Stimulated activated CD4-positive, alpha-beta T cell treated with anti-CD3 and anti-CD28 coated beads, Interleukin-1b, Interleukin-23, amount 100 ng/mL, for 48 hours (primary cell): ENCODE data around the gene WDR82.

ENCODE experiments used
- DNase-seq: peaks from one replicate; pipeline ENCODE4 v3.0.0-alpha.2; 2020

Gene WDR82

DNA sequence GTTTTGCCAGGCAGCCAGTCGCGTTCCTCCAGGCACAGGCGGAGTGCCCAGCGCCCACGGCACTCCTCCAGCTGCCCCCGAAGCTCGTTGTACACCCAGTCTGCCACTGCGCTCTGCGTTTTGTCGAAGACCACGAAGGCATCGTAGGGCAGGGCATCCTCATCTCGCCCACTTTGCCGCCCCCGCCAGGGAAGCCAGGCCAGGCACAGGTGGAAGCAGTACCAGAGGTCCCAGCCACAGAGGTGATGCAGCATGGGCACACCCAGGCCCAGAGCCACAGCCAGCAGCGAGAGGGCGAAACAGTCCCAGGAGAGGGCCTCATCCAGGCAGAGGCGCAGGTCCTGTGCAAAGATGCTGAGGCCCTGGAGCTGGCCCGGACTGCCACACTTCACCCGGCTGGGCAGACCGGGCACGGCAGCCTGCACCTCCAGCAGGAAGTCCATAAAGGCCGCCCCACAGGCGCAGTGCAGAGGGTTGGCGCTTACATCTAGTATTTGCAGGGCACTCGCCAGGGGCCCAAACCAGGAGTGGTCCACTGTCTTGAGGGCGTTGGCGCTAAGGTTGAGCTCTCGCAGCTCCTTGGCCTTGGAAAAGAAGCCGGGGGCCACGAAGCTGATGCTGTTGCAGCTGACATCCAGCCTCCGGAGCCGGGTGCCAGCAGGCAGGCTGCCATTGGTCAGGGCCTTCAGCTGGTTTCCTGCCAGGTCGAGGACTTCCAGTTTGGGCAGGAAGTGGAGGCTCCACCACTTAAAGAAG, 56.7 kb downstream of the WDR82 start:
- DNase-seq, result peak; percentile 49

GRCh38 chr3:52221141-52221562, 57.3 kb downstream of the WDR82 start:
- no peak for DNase-seq

- DNase-seq, result peak; percentile 88
Measured at GRCh38 chr3:52220380-52221026, 57.9 kb downstream of the WDR82 start.

DNA sequence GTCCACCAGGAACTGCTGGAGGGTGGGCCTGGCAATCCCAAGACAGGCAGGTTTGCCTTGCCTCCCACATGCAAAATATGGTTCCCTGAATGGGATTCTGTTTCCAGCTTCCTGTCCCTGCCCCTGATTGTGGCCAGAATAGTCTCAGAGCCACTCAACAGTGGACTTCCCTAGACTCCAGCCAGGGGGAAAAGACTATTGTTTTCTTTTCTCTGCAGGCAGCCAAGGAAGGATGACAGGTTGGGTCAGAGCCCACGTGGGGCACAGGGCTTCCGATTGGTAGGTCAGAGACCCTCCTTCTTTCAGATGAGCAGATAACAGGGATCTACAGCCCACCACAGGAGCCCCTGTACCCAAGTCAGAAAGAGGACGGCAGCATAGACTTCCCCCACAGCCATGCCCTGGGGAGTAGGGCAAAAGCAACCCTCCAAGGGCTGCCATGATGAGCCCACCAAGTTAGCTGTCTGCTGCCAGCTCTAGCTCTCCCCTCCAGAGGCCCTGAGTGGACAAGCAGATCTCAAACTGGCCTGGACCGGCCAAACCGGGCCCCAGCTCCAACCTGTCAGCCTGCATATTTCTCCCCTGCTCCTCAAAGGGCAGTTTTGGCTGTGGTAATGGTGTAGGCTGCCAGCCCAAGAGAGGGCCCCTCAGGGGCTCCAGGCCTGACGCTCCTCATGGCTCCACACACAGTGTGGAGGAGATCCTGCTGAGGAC, 59.4 kb downstream of the WDR82 start:
- no peak for DNase-seq

DNA sequence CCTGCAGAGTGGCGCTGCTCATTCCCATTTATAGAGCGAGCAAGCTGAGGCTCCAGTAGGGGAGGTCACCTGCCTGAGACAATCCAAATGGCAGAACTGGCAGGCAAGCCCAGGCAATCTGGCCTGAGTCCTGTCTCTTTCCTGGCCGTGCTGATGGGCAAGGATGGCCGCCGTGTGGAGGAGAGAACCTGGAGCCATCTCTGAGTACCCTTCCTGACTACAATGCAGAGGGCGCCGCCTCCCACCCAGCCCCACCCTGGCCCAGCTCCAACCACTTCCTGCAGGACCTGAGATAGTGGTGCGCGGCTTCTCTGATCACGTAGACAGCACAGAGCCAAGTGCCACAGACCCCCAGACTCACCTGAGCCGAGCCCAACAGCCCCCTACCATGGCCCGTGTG, 60.0 kb downstream of the WDR82 start:
- no peak for DNase-seq

GRCh38 chr3:52218026-52218425, 60.4 kb downstream of the WDR82 start:
- no peak for DNase-seq

DNA sequence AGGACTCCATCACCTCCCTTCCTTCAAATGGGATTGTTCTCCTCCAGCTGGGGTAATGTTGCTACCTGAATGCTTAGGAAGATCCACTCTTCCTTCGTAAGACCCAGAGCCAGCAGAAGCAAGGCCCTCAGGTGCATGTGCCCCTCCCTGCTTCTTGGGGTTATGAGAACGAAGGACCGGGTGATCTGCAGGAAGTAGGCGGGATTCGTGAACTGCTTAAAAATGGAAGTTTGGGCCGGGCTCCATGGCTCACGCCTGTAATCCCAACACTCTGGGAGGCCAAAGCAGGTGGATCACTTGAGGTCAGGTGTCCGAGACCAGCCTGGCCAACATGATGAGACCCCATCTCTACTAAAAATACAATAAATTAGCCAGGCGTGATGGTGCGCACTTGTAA, 61.0 kb downstream of the WDR82 start:
- DNase-seq, result no peak

GRCh38 chr3:52216585-52217408, 61.7 kb downstream of the WDR82 start:
- DNase-seq, result peak; percentile 45

DNA sequence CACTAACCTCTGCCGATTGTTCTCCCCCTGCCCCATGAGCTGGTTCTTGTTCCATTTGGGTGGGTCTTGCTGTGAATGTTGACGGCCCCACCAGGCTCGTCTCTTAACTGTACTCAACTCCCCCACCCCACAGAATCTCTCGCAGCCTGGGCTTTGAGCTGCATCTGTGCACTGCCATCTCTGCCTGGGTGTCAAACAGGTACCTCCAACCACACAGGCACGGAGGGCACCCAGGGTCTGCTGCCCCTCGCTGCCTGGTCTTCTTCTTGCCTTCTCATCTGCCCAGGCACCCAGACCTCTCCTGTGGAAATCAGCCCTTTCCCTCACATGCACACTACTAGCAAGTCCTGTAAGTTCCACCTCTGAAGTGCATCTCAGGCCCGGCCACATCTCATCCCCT, 63.1 kb downstream of the WDR82 start:
- DNase-seq, result no peak

- DNase-seq, result no peak
Measured at GRCh38 chr3:52213901-52214300, 64.5 kb downstream of the WDR82 start.

DNA sequence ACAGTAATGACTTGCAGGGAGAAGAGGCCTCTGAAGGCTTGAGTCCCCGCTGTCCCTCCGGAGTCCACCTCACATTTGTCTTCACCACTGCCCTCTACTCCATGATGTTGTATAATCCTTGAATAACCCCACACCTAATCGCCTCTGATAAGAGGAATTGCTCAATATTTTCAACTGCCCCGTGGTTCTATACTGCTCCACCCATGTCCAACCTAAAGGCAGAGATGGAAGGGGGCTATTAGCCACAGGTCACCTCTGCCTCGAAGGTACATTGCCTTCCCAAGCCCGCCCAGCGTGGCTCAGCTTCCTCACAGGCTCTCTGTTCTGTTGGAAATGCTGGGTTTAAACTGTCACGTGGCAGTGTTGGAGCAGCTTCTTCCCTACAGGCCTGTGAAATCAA, 65.4 kb downstream of the WDR82 start:
- no peak for DNase-seq

GRCh38 chr3:52211268-52211891, 67.1 kb downstream of the WDR82 start:
- DNase-seq, result no peak

DNA sequence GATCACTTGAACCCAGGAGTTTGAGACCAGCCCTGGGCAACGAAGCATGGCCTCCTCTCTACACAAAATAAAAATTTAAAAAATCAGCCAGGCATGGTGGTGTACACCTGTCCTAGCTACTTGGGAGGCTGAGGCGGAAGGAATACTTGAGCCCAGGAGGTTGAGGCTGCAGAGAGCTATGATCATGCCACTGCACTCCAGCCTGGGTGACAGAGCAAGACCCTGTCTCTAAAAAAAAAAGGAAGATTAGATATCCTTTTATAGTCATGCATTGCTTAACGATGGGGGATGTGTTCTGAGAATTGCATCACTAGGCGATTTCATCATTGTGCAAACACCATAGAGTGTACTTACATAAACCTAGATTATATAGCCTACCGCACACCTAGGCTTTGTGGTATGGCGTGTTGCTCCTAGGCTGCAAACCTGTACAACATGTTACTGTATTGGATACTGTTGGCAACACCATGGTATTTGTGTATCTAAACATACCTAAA, 67.9 kb downstream of the WDR82 start:
- no peak for DNase-seq

DNA sequence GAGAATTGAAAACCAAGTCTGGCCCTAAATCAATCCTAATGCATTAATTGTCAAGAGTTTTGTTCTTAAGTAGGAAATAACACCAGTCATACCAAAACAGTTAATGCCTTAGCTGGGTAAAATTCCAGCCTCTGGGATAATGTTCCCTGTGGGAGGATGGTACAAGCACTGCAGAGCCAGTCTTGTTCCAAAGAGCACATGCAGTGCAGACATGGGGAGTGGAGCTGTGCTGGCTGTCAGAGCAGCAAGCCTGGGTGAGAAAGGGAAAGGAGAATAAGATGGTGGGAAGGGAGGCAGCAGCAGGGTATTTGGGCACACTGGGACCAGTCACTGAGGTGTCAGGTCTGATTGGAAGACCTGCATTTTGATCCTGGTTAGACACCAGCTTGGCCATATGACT, 68.4 kb downstream of the WDR82 start:
- no peak for DNase-seq

GRCh38 chr3:52208556-52208955, 69.9 kb downstream of the WDR82 start:
- no peak for DNase-seq

DNA sequence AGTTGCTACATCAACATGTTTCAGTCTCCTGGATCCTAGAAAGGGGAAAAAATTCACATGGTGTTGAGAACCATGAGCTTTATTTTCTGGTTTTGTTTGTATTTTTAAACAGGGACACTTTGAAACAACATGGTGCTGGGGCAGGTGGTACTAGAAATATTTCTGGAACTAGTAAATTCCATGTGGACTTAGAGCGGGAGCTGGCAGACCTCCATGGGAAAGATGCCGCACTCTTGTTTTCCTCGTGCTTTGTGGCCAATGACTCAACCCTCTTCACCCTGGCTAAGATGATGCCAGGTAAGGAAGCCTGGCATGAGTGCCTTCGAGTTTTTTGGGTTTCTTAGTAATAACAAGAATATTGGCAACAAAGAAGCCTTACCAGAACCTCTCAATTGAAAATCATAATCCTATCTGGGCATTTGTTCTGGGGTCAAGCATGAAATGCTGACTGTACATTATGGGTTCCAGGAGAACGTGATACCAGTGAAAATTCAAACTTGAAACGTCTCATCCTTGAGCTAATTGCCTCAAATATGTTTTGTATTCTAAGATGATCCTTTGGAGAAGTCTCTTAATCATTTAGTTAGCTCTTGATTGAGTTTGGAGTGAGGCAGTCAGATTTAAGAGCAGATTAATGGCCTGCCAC, 72.6 kb downstream of the WDR82 start:
- no peak for DNase-seq
